RPMI8226 (cell line): ENCODE data around the gene LGMN.

Experiments
- DNase-seq: peaks from one replicate; pipeline ENCODE4 v3.0.0-alpha.2; 2015

Gene LGMN

DNA sequence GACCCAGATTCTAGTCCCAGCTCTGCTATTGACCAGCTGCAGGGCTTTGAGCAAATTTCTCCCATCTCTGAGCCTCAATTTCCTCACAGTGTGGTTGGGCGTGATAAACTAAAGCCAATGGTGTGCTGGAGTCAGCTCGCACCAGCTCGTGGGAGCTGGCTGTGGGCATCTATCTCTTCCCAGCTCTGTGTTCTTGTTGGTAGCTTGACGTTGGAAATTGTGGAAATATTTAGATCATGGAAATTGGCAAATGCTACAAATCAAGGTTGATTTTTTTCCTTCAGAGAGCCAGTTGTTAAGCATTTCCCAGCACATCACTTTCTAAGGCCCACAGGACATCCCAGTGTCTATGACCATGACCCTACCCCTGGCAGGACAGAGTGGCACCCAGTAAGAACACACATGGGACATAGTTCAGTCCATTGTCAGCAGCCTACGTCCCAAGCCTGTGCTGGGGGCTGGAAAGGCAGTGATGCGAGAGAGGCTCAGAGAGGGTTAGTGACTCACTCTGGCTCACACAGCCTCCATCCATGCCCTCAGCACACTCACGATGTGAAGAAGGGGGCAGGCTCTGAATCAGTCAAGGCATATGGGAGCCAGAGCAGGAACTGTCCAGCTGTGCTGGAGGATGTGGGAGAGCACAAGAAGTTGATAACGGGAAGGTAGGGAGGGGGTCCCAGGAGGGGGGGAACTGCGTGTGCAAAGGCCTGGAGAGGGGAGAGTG is 77.6 kb downstream of the LGMN start:
- no peak for DNase-seq

DNA sequence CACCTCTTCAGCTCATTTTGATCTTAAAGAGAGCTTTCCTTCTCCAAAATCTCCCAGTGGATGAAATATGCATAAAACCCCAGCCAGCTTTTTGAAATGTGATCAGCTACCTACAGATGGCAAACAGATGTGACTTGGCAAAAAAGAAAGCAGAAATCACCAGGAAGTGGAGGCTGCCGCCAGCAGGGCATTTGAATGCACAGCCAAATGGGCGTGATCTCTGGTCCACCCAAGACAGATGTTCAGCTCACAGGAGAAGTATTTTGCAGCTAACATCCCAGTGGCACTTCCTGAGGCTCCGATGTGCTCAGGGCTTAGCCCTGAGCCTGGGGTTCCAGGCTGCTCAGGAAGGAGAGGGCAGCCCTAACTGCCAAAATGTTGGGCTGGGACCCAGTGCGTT is 78.3 kb downstream of the LGMN start:
- peak; percentile 47 for DNase-seq

DNA sequence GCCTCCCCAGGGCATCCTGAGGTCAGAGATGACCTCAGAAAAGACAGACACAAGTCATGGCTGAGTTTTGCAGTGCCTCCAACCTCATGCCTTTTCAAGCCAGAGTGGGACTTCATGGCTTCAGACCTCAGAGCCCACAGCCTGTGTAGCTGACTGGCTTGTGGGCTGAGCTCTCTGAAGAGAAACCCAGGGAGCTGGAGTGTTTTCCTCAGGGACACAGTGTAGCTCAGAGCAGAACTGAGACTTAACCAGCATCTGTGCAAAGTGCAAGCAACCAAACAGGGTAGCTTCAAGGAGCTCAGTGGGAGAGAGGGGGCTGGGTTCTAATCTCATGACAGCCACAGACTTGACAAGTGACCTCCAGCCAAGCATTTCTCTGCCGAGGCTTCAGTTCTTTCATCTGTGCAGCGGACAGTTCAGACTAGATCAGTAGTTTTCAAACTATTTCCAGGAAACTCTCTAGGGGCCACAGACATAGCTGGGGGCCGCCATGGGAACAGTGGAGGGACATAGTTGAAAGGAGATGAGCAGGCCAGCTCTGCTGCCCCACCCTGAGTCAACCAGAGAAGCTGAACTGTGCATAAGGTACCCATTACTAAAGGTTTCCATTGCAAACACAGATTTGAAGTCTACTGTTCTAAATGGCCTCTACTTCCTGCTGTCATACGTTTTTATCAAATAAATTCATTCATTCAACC is 80.0 kb downstream of the LGMN start:
- DNase-seq: no peak

DNA sequence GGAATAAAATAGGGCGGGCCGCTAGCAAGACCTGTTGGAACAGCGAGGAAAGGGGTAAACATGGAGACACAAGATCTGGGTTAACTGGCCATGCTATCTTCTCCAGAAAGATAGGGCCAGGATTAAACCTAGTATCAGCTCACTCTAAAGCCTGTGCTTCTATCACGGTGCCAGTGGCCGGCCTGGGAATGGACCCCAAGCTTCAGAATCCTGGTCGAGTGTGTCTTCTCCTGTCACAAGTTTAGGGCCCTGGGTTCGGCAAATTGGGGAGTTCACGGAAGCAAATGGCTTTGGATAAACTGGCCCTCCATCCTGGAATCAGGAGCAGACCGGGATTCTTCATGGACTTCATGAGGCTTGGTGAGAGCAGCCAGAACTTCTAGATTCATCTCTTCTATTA is 82.2 kb downstream of the LGMN start:
- no peak for DNase-seq

DNA sequence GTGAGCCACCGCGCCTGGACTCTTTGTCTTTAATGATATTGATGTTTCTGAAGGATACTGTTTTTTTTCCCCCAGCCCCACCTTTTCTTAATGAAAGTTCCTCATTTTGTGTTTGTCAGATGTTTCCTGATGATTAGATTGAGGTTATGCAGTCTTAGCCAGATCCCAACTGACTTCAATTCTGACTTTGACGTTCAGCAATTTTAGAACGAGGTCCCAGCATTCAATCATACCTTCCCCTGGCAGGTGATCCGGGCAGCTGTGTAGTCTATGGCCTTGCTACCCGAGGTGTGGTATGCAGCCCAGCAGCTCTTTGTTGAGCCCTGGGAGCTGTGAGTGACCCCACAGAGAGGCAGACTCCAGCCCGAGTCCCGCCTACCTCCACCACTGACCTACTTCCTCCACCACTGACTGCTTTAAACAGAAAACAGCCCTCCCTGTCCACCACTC is 82.7 kb downstream of the LGMN start:
- DNase-seq: no peak

DNA sequence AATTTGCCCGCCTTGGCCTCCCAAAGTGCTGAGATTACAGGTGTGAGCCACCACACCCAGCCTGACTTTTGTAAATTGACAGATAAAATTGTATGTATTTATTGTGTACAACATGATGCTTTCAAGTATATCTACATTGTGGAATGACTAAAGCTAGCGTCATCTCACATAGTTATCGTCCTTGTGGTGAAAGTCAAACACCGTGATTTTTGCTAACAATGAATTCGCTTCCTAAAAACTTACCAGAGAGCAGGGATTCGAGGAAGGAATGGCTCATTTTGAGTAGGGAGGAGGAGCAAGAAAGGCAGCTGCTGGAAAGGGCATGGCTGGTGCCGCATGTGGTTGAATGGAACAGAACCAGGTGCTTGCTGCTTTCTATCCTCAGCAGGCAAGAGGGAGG is 85.4 kb downstream of the LGMN start:
- DNase-seq: no peak

DNA sequence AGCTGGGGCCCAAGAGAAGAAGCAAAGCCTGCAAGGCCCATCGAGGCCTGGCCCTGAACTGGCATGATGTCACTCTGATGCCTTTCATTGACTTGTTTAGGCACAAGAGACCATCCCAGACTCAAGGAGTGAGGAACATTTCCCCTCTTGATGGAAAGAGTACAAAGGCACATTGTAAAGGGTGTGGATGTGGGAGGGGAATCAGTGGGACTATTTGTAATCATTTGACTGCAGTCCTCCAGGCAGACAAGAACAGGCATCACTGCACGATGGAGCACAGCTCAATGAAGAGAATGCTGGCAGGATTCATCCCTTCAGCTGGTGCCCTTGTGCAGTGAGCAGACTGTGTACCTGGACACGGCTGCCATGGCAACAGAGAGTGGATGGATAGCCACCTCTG is 87.9 kb downstream of the LGMN start:
- no peak for DNase-seq

DNA sequence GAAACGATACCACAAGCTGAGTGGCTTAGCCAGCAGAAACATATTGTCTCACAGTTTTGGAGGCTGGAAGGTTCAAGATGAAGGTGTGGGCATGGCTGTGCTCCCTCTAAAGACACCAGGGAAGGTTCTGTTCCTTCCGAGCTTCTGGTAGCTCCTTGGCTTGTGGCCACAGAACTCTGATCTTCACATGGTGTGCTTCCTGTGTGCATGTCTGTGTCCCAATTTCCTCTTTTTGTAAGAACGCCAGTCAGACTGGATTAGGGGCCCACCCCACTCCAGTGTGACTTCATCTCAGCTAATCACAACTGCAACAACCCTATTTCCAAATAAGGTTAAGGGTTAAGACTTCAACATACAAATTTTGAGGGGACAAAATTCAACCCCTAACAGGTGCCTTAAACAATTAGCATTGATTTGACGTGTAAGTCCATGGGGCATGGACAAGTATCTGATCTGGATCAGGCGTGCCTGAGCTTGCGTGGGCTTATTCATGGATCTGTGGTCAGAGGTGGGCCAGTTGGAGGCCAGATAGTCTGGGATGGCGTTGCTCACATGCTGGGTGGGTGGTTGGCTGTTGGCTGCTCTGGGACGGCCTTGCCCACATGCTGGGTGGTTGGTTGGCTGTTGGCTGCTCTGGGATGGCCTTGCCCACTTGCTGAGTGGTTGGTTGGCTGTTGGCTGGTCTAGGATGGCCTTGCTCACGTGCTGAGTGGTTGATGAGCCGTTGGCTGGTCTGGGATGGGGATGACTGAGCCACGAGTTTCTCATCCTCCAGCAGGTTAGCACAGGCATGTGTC is 88.5 kb downstream of the LGMN start:
- no peak for DNase-seq

DNA sequence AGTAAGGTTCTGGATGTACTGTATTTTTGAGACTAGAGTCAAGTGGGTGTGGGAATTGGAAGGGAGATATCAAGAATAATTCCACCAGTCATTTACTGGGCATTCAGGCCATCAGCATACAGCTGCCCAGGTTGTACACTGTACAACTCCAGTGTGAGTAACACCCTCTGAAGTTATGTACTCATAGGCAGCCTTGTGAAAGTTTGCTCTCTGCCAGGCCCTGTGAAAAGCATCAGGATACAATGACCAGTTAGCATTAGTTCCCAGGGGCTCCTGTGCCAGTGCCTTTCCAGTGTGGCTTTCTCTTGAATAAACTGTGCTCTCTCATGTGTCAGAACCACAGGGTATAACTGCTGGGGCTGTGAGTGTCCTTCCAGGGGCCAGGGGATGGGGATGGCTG is 89.7 kb downstream of the LGMN start:
- DNase-seq: no peak

DNA sequence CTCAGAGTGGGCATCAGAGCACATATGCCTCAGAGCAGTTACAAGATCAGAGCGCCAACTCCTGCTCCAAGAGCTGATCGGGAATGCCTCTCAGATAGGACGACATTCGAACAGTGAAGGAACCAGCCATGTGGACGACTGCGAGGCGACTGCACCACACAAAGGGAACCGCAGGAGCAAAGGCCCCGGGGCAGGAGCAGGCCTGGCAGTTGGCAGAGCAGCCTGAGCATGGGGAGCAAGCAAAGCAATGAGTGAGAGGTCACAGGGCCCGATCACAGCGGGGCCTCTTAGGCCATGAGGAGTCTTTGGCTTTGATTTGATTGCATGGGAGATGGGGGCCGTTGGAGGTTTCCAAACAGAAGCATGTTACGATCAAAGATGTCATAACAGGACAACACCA is 90.3 kb downstream of the LGMN start:
- DNase-seq: no peak

DNA sequence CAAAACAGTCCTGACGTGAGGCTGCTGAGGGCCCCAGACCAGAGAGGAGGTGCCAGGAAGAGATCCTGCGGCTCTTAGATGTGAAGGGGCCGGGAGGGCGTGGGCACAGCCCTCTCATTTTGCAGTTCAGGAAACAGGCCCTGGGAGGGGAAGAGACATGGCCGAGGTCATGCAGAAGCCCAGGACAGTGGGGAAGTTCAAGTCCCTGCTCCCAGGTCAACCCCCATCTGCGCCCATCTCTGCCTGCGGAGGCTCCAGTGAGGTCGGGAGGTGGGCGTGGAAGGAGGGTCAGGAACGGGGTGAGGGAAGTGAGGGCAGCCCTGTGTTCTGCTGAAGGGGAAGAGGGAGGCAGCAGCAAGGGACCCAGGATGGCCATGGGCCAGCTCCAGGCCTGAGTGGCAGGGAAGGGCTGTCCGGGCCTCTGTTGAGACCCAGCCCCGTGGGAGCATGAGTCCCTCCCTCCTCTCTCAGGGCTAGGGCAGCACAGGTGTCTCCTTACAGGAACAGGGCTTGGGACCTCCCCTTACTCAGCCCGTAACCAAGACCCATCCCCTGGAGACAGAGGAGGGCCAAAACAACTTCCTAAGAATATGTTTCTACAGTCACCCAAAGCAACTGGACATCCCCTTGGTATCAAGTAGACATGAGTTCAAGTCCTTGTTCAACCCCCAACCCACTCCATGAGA is 90.8 kb downstream of the LGMN start:
- no peak for DNase-seq

DNA sequence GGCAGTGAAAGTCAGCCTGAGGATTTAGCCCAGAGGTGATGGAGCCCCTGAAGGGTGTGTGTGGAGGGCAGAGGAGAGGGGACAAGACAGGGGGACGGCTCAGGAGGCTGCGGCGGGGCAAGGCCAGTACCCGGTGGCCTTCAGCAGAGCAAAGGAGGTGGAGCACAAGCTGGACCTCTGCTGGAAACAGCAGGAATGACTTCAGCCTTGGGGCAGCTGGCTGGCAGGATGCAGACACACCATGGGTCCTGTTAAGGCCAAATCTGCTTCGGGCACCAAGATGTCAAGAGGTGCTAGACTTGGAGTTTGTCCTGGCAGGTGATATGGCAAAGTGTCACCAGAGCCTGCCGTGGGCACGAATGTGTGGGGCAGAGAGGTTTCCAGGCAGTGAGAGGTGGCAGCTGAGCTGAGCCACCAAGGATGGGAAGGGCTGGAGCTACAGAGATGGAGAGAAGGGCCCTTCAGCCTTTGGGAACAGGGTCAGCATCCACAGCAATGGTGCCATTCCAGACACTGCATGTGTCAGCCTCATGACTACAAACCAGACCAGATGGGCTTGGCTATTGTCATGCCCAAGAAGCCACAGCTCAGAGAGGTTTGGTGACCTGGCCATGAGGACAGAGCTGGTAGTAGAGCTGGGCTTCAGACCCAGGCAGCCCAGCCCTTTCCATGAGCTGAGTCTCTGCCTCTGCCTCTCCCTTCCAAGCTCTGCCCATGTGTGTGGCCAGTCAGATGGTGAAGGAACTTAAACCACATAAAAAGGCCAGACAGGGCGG is 91.9 kb downstream of the LGMN start:
- DNase-seq: no peak

DNA sequence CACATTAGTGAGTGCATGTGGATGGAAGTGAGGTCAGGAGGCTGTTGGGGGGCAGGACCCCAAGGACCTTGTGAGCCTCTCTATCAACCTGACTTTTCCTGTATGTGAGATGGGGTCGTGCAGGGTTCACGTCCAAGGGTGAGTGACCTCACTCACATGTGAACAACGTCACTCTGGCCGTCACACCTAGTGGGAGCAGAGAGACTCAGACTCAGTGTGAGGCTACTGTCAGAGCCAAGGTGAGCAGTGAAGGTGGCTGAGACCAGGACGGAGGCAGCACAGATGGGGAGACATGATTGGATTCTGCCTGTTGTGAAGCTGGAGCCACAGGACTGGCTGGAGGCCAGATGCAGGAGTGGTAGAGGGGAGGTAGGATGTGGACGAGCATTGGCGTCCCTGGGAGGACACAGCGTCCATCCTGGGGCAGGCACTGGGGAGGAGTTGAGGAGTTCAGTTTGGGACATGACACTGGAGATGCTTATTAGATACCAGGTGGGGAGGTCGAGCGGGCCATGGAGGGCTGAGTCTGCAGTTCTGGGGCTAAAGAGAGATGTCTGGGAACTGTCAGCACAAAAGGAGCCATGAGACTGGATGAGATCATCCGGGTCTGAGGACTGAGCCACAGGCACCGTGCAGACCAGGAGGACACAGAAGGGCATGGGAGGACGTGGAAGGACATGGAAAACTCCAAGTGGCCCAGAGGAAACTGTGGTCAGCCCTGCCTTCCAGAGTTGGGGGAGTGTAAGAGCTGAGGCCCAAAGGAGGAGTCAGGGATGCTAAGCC is 92.8 kb downstream of the LGMN start:
- DNase-seq: no peak

DNA sequence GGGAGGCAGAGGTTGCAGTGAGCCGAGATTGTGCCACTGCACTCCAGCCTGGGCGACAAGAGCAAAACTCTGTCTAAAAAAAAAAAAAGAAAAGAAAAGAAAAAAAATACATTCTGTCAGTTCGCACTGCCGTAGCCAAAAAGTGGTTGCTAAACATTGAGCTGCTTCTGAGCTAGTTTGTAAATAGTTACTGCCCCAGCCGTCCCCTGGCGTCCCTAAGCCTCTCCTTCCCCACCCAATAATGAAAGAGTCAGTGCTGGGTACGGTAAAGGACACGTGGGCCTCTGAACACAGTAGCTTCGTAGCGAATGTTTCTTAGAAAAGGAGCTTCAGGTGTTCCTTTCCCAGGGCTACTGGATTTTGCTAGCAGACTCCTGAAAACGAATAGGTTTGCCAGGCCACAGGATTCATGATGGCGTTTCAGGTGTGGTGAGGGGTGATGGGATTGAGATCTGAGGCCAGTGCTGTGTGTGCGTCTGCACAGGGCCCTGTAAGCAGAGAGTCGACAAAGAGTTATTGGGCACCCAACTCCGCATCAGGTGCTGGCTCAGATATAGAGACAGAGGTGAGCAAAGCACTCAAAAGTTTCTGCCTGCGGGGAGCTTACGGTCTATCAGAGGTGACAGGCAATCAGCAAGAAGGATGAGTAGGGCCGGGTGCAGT is 94.1 kb downstream of the LGMN start:
- no peak for DNase-seq
